Gastrocnemius medialis (tissue), 4 donors: ENCODE results near the gene EMC7. TPM values are rescaled to one million over a fixed set of nuclear protein-coding genes. Genes with fewer than 3 reads are reported as not detected.
A peak's percentile ranks its signal among the peaks of the same experiment; 100 is the strongest.

Source experiments
- ATAC-seq, 2 donors: fragments of 150-250 bp; one replicate each; pipeline ENCODE4 v1.9.1; 2016
- DNase-seq, 2 donors: peaks; one replicate each; pipeline ENCODE4 v3.0.0-alpha.2; 2019
- H3K27ac ChIP-seq, 4 donors: fragments of 200-600 bp; sonication (generic); 1 replicate in 1 of 4; 2 replicates in 3 of 4; pipeline ENCODE4 v1.5.1; 2016 to 2018; ENCODE audit warnings: mild to moderate bottlenecking in 2 of 4, moderate library complexity in 1 of 4
- H3K27me3 ChIP-seq, 3 donors: fragments of 200-600 bp; sonication (generic) in 2 of 3; 1 replicate in 1 of 3; 2 replicates in 2 of 3; pipeline versions ENCODE4 v1.5.1 to v1.6.0; 2016 to 2019; ENCODE audit warnings: mild to moderate bottlenecking in 1 of 3, moderate library complexity in 1 of 3
- H3K36me3 ChIP-seq, 2 donors: fragments of 200-600 bp; sonication (generic) in 1 of 2; one replicate each; pipeline ENCODE4 v1.5.1; 2017 to 2018
- H3K4me1 ChIP-seq, 2 donors: fragments of 200-600 bp; sonication (generic) in 1 of 2; one replicate each; pipeline ENCODE4 v1.5.1; 2016 to 2017; ENCODE audit warnings: mild to moderate bottlenecking in 2 of 2
- H3K4me3 ChIP-seq, 4 donors: fragments of 200-600 bp; sonication (generic) in 3 of 4; 1 replicate in 1 of 4; 2 replicates in 3 of 4; pipeline ENCODE4 v1.5.1; 2016 to 2019; ENCODE audit warnings: mild to moderate bottlenecking in 2 of 4
- H3K9me3 ChIP-seq, 3 donors: fragments of 200-600 bp; sonication (generic) in 2 of 3; 1 replicate in 1 of 3; 2 replicates in 2 of 3; pipeline ENCODE4 v1.5.1; 2016 to 2019
- CTCF ChIP-seq, 5 experiments: fragments of 450-650 bp in 3 of 5; fragments of 200-600 bp in 2 of 5; sonication (generic) in 2 of 5; IDR thresholded peaks in 4 of 5; conservative IDR thresholded peaks in 1 of 5; 1 replicate in 4 of 5; 2 replicates in 1 of 5; pipeline ENCODE4 v1.5.1; 2016 to 2019; ENCODE audit warnings: antibody characterized with exemption in 5 of 5, mild to moderate bottlenecking in 3 of 5, moderate library complexity in 3 of 5
- POLR2A ChIP-seq, 2 donors: fragments of 450-650 bp; IDR thresholded peaks; one replicate each; pipeline ENCODE4 v1.6.1; 2017; ENCODE audit warnings: antibody characterized with exemption in 2 of 2, mild to moderate bottlenecking in 2 of 2, moderate library complexity in 2 of 2
- in situ Hi-C, 4 donors: fragments of 200-750 bp; cut with MboI; loops; one replicate each; pipeline versions ENCODE4 v1.15.0 to v1.8.0; 2017; ENCODE audit warnings: low sequenced_read_pairs in 4 of 4
- intact Hi-C: fragments of 100-400 bp; cut with DNase I; formaldehyde crosslinking; loops from one replicate; pipeline ENCODE4 v1.15.1; 2023; ENCODE audit warnings: low total_unique reads
- total RNA-seq, 4 donors: library from RNA; depleted of rRNA; stranded (reverse); fragments of >200 nt; gene quantifications; one replicate each; pipeline versions ENCODE4 v1.1.0 to v1.2.3, GENCODE V29; 2016

Gene EMC7
- total RNA-seq, 4 donors from 2014 or later, result 36.6 to 66.8 (median 48.3) TPM

- ATAC-seq (no peak), DNase-seq (no peak)
- intact Hi-C loops (loop anchor here (10.0 kb wide), 1 partner anchor 478 kb away; the partner anchor contains the start of gene GOLGA8B), in situ Hi-C loops (loop anchor here in 2 of 4 donors (10.0 kb wide), 3 partner anchors 62 to 228 kb away; partner anchors contain the start of genes EMC4 (in 1 of the 2) and SLC12A6 (in 1 of the 2))
- Histone ChIP-seq H3K4me1 (peaks cover 7% of the 10 kb centered on the region in 2 donors), H3K4me3 (no peak overlapping the region), H3K9me3 (no peaks in the 10 kb centered on the region), H3K27ac (no peak overlapping the region), H3K27me3 (no peaks in the 10 kb centered on the region), H3K36me3 (no peaks in the 10 kb centered on the region)
- TF ChIP-seq POLR2A (IDR thresholded peaks at IDR 0.05) (no peak), CTCF (IDR thresholded peaks at IDR 0.05 in 4 of 5, conservative IDR thresholded peaks at IDR 0.05 in 1 of 5) (no peak)
Observed at GRCh38 chr15:34106423-34106822, 4.8 kb upstream of the EMC7 start.

DNA sequence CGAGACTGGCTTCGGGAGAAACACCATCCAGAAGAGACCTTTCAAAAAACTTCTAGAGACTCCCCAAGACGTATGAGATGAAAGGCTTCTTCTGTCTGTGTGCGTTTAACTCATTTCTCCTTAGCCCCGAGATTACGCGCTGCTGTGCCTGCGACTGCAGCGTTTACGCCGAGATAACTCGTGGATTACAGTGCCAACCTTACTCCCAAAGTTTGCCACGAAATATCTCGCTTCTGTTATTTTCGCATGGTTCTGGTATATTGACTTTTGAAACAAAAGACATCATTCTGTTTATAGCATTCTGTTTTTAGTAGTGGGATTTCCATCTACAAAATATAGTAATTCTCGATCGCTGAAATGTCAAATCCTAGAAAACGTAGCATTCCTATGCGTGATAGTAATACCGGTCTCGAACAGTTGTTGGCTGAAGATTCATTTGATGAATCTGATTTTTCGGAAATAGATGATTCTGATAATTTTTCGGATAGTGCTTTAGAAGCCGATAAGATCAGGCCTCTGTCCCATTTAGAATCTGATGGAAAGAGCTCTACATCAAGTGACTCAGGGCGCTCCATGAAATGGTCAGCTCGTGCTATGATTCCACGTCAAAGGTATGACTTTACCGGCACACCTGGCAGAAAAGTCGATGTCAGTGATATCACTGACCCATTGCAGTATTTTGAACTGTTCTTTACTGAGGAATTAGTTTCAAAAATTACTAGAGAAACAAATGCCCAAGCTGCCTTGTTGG lies 688 bp upstream of the EMC7 start:
- H3K27me3 ChIP-seq, result no peaks in the 10 kb centered on the region
- H3K9me3 ChIP-seq, result no peaks in the 10 kb centered on the region
- DNase-seq (no peak), ATAC-seq (peak; percentile 57 to 61)
- TF ChIP-seq POLR2A (IDR thresholded peaks at IDR 0.05) (no peak), CTCF (IDR thresholded peaks at IDR 0.05 in 4 of 5, conservative IDR thresholded peaks at IDR 0.05 in 1 of 5) (no peak)
- no peaks in the 10 kb centered on the region for H3K36me3 ChIP-seq
- H3K27ac ChIP-seq, result peak overlapping the region; percentile 83 to 90 (median 88)
- intact Hi-C loops (loop anchor here (2.0 to 10.0 kb wide), 4 partner anchors 64 to 885 kb away; partner anchors contain the start of genes AVEN, GOLGA8B, SLC12A6 and ZNF770), in situ Hi-C loops (loop anchor here (5.0 to 10.0 kb wide), 5 partner anchors 58 to 232 kb away; partner anchors contain the start of genes EMC4 (in 3 of the 4) and SLC12A6 (in 1 of the 4))
- peaks cover 26 to 28% of the 10 kb centered on the region in 2 donors for H3K4me1 ChIP-seq
- H3K4me3 ChIP-seq, result peak overlapping the region; percentile 71 to 94 (median 88)

GRCh38 chr15:34099914-34100313 lies 1.7 kb downstream of the EMC7 start:
- H3K4me1 ChIP-seq, result peaks cover 26 to 28% of the 10 kb centered on the region in 2 donors
- no peak for TF ChIP-seq POLR2A (IDR thresholded peaks at IDR 0.05)
- no peak for TF ChIP-seq CTCF (IDR thresholded peaks at IDR 0.05 in 4 of 5, conservative IDR thresholded peaks at IDR 0.05 in 1 of 5)
- H3K27ac ChIP-seq, result peak overlapping the region in 1 of 4 donors; percentile 89
- peak overlapping the region in 1 of 4 donors; percentile 84 for H3K4me3 ChIP-seq
- no peak for DNase-seq
- H3K36me3 ChIP-seq, result peaks cover 0 to 4% of the 10 kb centered on the region in 2 donors
- in situ Hi-C loops, result loop anchor here (5.0 to 10.0 kb wide), 5 partner anchors 55 to 235 kb away; partner anchors contain the start of genes EMC4 (in 3 of the 4) and SLC12A6 (in 1 of the 4)
- H3K9me3 ChIP-seq, result no peaks in the 10 kb centered on the region
- H3K27me3 ChIP-seq, result no peaks in the 10 kb centered on the region
- no peak for ATAC-seq
- intact Hi-C loops, result loop anchor here (5.0 to 10.0 kb wide), 3 partner anchors 237 to 887 kb away; partner anchors contain the start of genes GOLGA8B, SLC12A6 and ZNF770

GRCh38 chr15:34085746-34086145 lies 15.9 kb downstream of the EMC7 start:
- H3K4me1 ChIP-seq, result no peaks in the 10 kb centered on the region
- H3K27me3 ChIP-seq, result no peaks in the 10 kb centered on the region
- no peak for DNase-seq
- no peak for TF ChIP-seq POLR2A (IDR thresholded peaks at IDR 0.05)
- TF ChIP-seq CTCF (IDR thresholded peaks at IDR 0.05 in 4 of 5, conservative IDR thresholded peaks at IDR 0.05 in 1 of 5), result no peak
- in situ Hi-C loops, result no loop called here
- no peaks in the 10 kb centered on the region for H3K9me3 ChIP-seq
- H3K27ac ChIP-seq, result no peak overlapping the region
- H3K36me3 ChIP-seq, result peaks cover 0 to 46% of the 10 kb centered on the region in 2 donors
- H3K4me3 ChIP-seq, result no peak overlapping the region
- intact Hi-C loops, result no loop called here
- no peak for ATAC-seq
